ENCODE data around the gene DNAH1.

DNAH1 gene

DNA sequence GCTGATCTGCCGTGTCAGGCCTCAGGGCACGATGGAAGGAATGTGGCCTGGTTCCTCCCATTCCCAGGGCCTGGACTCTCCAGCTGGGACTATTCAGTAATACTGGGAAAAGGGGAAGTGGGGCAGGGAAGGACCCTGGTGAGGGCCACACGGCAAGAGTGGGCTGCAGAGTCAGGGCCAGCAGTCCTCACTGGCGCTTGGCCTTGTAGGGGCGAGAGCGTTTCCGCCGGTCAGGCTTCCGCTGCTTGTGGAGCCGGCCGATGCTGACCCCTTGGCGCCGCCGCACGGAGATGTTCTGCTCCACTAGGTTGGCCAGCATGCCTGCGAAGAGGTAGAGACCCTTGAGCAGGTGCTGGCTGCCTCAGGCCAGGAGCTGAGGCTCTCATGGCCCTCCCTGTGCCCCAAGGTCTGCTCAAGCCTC, 86.0 kb downstream of the DNAH1 start:
- DNase-seq, result no peak

DNA sequence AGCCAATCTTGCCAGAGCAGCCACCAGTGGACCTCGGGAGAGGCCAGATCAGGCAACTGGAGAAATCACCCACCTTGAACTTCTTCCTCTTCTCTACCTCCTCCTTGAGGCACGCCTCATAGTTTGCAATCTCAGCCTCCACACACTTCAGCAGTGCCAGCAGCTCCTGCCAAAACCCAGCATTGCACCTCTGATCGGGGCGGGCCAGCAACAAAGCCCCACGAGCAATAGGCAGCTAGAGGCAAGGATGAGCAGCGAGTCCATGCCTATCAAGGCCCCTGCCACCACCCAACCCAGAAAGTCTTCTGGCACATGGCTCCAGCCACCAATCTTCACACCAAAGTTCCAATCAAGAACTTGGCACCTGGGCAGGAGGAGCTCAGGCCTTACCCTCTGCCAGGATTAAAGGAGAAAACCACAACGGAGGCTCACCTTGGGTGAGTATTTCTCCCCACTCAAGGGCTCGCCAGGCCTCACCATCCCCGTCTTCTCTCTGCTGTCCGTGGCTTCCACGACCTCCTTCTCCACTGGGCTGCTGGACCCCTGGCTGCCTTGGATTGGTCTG, 86.7 kb downstream of the DNAH1 start:
- DNase-seq, result no peak

DNA sequence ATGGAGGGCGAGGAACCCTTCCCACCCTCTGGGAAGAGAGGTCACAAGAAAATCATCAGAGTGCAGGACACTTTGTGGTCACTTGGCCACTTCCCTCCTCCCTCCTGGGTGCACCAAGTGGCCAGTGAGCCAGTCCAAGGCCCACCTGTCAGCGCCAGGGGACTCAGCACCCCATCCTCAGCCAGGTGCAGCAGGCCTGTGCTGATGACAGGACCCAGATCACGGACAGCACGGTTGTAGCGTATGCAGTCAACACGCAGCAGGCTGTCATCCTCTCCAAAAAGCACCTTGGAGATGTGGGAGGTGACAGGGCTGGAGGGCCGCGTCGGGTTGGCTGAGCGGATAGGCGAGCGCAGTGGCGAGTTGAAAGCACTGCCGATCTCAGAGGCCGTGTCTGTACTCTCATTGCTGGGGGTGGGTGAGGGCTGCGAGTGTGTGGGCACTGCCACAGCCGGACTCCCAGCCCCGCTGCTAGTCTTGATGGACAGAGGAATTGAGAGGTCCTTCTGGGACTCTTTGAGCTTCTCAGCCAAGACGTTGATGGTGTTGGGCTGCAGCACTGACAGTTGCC, 87.2 kb downstream of the DNAH1 start:
- DNase-seq, result no peak

DNA sequence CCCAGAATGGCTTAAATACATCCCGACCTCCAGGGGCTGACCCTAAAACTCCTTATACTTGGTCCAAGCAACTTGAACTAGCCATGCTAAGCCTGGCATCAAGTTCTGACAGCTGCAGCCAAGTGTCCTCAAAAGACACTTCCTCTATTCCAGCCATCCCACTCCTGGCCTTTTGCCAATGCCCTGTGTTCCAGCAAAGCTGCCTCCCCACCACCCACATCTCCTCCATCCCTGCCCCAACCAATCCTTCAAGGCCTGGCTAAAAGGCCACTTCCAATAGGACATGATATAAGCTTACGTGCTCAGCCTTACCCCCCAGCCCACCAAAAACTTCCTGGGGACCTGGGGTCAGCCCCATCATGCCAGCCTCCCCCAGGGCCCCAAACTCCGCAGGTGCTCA, 87.8 kb downstream of the DNAH1 start:
- DNase-seq, result no peak

DNA sequence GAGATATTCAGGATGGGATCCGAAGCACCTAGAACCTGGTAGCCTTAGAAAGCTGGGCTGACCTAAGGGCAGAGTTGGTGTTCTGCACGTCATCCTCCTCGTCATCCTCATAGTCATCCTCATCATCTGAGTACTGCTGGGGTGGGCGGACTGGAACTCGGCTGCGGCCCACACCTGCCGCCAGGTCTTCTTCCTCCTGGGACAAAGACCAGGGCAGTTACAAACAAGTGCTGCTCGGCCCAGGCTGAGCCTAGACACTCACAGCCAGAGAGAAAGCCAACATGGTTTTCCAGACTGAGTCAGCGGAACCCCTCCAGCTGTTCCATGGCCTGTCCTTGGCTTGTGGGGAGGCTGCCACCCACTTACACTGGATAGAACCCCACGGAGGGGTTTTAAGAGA, 88.3 kb downstream of the DNAH1 start:
- DNase-seq, result no peak

DNA sequence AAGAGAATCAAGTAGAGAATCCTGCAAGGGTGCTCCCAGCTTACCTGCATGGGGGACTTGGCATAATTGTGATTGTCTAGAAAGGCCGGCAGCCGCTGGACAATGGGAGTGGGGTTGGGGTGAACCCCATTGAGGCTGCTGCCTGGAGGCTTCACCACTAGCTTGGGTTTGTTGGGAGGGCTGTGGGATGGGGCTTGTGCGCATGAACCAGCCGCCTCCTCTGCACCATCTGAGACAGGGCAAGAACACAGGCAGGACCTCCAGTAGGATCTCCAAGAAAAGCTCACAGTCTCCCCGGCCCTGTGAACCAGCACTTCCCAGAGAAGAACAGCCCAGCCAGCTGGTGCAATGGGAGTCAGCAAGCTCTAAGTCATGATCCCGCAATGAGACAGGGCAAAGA, 88.9 kb downstream of the DNAH1 start:
- no peak for DNase-seq

DNA sequence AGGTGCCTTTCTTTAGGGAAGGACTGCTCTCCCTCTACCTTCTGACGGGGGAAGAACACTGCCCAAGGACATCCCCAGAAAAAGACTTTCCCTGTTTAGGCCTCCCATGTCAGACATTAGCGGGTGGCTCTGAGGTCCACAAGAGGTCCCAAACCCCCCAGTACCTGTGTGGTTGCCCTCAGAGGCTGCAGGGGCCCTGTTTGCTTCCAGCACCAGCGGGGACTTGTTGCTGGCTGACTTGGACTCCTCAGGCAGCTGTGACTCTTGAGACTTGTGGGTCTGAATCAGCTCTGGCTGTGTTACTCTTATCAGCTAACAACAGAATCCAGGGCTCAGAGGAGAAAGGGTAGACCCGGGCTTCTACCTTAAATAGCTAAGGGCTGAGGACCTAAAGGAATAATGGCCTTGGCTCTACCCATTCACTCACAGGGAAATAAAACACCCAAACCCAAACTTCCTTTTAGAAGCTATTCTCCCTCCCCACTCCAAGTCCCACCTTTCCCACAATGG, 89.5 kb downstream of the DNAH1 start:
- DNase-seq, result no peak

DNA sequence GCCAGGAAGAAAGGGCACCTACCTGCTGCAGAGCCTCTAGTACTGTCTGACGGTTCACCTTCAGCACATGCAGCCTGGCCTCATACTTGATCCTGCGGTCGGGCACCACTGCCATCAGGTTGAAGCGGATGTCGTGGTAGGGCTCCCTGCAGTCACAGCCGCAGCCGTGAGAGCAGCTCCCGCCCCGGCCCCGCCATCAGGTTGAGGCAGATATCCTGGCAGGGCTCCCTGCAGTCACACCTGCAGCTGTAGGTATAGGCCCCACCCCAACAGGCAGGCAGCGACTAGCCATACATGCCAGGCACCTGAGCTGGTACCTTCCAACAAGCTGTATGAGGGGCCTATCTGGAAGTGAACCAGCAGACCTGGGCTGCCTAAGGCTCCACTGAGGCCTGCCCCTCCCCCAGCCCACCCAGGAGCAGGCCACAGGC, 90.1 kb downstream of the DNAH1 start:
- no peak for DNase-seq

DNA sequence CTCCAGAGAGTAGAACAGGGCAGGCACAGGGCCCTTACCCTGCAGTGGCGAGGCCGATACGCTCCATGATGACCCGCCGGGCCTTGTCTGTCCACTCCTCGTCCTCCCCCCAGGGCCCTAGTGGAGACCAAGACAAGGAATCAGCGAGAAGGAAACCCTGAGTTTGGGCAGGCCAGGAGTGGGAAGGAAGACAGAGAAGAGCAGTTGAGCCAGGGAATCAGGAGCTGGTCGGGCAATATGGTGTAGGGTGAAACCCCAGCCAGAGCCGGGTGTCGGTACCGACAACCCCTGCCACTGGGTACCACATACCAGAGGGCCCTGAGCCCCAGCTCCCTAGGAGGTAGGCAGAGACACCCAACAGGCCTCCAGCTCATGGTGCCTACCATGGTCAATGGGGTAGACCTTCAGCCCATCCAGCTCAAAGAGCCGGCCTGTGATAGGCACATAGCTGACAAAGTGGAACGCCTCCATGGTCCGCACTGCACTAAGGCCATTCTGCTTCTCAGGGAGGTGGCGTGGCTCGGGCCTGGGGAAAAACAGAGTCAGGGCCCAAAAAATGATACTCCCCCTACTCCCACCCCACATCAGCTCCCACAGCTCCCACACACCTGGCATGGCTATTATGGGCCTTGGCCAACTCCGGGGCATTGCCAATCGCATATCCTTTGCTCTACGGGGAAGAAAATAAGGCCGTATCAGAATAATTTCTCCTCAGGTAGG, 90.8 kb downstream of the DNAH1 start:
- DNase-seq, result no peak

DNA sequence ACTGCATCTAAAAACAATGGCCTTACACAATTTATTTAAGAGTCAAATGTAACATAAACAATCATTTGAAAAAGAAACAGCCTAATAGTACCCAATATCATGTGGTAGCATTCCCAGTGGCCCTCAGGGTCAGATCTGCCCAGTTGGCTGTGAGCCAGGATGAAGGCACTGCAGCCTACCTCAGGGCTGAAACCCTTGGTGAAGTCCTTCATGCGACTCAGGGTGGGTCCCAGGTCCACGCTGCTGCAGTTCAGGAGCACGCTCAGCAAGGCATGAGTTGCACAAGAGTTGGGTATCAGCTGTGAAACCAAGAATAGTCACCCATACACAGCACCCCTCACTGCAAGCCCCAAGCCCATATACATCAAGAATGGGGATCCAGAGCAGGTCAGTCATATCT, 91.7 kb downstream of the DNAH1 start:
- DNase-seq, result no peak

DNA sequence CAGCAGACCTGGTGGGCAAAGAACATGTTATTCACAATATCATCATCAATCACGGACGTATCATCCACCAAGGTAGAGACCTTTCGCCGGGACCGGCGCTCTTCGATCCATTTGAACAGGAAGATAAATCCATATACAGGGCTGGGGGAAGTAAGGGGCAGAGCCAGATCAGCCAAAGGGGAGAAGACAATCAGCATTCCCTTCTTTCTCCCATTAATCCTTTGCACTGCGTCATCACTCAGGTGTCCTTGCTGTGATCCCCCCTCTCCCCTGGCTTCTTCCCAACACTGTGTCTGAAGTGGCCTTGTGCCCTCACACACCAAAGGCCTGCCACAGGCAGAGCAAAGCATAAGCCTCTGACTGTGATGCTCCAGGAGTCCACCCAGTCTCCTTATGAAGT, 92.3 kb downstream of the DNAH1 start:
- DNase-seq, result no peak

DNA sequence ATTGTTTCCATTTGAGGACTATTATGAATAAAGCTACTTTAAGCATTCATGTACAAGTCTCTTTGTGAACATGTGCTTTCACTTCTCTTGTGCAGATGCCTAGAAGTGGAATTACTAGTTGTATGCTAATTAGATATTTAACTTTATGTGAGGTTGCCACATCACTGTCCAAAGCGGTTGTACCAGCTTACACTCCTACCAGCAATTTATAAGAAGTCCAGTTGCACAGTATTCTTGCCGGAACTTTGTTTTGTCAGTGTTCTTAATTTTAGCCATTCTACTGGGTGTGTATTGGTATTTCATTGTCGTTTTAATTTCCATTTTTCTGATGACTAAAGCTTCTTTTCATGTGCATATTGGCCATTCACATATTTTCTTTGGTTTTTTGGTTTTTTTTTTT, 99.7 kb downstream of the DNAH1 start:
- no peak for DNase-seq

DNA sequence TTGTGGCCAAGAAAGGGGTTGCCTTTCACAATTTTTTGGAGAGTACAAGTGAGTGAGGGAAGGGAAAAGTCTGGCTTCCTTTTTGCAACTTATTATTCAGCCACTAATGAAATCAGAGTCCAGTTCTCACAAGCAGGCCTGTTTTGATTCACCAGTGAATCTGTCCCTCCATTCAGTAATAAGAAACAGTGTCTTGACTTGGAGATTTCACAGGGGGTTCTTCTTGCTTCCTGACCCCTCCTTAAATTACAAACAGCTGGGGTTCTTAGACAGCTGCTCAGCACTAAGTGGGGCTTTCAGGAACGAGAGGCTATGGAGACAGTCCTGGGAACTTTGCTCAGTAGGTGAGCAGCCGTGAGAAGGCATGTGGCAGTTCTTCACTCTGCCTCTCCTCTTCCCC, 104.3 kb downstream of the DNAH1 start:
- DNase-seq, result no peak

DNA sequence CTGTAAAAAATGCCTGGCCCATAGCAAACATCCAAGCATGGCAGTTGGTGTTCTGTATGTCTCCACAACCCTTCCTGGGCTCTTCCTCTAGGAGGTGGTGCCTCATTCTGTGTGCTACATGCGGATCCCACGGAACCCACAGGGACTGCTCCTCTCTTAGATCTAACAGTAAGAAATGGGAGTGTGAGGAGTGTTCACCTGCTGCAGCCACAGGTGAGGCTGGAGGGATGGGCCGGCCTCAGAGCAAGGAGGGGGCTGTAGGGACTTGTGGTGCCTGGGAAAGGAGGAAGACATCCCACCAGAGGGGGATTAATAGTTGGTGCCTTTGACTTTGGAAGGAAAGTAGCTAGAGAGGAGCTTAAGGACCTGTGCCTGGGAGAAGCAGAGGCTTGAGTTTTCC, 106.5 kb downstream of the DNAH1 start:
- DNase-seq, result no peak

DNA sequence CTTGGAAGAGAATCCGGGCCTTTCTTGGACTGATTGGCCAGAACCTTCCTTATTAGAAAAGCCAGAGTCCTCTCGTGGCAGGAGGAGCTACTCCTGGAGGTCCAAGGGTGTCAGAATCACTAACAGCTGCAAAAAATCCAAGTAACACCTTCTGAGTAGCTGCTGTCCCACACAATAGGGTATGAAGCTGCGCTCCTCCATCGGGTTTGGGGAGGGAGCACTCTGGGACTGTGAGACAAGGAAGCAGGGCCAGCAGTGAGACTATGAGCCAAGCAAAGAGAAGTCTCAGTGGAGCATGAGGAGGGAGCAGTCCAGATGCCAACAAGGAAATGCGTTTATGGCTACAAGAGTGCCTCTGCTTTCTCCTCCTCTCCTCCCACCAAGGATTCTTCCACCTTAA, 107.1 kb downstream of the DNAH1 start:
- DNase-seq, result no peak

DNA sequence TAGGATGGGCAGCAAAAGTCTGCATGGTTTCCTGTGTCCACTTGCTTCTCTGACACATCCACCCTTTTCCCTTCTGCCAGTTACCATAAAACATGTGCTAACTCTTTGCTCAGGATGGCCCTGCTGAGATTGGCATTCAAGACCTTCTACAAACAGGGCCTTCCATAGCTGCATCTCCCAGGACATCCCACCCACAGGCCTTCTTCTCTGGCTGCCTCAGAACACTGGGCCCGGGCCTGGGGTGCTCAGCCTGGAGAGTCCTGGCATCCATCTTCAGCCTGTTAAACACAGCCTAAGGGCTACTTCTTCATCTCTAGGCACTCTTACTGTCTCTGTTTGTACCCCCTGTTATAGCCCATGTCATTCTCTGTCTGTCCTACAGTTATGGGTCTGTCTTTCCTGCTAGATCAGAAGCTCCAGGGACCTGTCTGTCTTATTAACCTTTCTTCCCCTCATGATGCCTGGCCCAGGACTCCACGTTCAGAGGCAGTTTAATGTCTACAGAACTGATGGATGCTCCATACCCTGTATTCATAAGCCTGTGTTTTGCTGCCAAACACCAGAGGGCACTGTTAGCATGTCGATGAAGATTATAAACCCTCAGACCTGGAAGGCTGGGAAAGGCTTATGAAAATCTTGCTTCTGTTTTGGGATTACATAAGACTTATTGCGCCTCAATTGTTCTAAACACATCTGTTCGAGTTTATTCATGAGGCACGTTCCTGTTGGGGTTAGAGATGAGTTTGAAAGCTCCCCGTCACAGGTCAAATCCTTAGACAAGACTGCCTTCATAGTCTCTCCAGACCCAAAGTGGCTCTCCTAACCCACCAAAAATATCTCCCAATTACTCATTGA, 112.3 kb downstream of the DNAH1 start:
- DNase-seq, result peak in 41 of 56 donors; percentile 11 to 86 (median 48)

DNA sequence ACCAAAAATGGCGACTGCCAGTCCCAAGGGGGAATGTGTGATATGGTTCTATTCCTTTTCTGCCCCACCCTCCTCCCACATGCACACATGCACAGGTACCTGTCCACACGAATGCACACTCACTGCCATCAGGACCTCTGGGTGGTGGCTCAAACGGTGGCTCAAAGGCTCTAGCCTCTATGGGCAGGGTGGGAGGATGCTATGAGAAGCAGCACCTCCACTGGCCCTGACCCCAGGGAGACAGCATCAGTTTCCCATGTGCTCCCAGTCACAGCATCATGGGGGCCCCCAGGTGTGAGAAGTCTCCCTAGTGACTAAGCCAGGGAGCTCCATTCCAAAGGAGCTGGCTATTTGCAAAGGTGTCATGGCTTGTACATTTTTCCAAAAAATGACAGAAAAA, 112.9 kb downstream of the DNAH1 start:
- DNase-seq, result peak in 1 of 56 donors; percentile 50

DNA sequence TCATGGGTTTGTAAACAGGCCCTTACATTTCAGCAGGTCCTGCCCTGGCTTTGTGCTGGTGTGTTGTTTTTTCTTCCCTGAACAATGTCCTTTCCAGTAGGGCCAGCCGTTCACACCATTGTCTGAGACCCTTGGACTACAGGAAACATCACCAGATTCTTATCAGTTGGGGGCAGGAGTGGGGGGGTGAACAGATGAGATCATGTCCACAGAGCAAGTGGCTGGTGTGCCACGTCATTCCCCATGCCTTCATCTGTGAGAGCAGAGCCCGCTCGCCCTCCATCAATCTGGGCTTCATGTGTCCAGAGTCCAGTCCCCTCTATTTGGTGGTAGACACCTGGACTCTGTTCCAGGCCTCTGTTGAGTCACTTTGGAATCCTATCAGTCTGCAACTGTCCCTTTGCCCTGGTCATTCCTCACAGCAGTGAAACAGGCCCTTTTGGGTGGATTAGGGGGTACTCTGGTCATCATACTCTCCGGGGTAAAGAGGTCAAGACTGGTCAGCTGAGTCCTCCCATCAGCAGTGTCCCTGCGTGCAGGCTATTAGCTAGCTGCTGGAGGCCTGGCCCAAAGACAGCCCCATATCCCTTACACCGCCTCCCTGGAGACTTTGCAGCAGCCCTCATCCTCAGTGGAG, 113.8 kb downstream of the DNAH1 start:
- DNase-seq, result peak in 2 of 56 donors; percentile 28 to 56

DNA sequence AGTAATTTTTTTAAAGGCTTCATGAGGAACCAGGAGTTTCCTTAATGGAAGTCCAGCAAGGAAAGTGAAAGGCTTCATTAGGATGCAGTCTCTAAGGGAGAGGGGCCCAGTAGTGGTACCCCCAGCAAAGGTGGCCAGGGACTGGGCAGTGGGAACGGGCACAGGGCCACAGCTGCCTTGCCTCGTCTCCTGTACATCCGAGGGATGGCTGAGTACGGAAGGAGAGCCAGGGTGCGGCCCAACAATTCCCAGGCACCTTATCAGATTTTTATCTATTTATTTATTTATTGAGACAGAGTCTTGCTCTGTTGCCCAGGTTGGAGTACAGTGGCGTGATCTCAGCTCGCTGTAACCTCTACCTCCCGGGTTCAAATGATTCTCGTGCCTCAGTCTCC, 114.3 kb downstream of the DNAH1 start:
- DNase-seq, result no peak

DNA sequence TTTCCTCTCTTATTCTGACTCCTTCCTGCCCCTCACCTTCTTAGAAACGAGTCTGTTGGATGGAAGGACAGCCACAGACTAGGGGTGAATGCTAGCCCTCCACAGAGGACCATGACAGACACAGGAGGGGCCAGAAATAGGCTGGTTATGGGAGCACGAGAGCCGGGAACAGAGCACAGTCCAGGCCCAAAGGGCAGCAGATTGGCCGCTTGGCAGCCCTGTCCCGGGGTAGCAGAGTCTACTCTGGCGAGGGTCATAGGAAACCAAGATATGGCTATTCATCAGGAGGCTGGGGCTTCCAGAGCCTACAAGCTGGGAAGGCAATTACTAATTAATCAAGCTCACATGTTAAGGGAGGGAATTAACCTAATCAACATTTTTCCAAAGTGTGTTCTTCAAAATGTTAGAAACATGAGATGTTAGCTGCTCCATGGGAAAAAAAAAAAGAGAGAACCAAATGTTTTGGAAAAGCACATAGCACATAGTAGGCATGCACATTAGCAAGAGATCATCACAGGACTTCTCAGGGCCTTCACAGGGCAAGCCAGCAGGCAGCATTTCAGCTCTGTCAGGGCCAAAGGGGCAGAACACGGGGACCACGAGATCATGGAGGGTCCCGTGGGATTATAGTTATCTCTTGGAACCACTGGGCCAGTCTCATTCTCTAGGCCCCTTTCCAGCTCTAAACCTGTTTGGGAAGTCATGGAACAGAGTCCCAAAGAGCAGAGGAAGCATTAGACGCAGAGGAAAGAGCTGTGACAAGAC, 115.5 kb downstream of the DNAH1 start:
- no peak for DNase-seq

DNA sequence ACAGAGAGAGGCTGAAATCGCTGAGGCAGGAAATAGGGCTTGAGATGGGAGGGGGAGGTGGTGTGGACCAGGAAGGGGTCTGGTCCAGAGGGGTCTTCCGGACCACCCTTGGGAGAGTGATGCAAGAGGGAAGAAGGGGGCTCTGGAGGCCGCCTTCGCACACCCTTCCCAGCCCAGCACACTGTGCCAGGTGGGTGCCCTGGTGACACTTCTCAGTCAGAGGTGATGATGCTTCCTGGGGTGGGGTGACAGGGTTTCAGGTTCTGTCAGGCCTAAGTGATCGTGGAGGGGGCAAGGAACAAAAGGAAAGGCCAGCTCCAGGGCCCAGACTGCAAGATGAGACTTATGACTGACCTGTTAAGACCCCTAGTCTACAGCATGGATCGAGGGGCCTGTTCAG, 116.1 kb downstream of the DNAH1 start:
- no peak for DNase-seq

Data from nucleus accumbens (tissue), 56 donors.